ENCODE results near the gene KIF9. TPM values are rescaled to one million over a fixed set of nuclear protein-coding genes. Genes with fewer than 3 reads are reported as not detected.

The KIF9 gene
- total RNA-seq, 1 donor from 2014 or later = 7.5 TPM

DNA sequence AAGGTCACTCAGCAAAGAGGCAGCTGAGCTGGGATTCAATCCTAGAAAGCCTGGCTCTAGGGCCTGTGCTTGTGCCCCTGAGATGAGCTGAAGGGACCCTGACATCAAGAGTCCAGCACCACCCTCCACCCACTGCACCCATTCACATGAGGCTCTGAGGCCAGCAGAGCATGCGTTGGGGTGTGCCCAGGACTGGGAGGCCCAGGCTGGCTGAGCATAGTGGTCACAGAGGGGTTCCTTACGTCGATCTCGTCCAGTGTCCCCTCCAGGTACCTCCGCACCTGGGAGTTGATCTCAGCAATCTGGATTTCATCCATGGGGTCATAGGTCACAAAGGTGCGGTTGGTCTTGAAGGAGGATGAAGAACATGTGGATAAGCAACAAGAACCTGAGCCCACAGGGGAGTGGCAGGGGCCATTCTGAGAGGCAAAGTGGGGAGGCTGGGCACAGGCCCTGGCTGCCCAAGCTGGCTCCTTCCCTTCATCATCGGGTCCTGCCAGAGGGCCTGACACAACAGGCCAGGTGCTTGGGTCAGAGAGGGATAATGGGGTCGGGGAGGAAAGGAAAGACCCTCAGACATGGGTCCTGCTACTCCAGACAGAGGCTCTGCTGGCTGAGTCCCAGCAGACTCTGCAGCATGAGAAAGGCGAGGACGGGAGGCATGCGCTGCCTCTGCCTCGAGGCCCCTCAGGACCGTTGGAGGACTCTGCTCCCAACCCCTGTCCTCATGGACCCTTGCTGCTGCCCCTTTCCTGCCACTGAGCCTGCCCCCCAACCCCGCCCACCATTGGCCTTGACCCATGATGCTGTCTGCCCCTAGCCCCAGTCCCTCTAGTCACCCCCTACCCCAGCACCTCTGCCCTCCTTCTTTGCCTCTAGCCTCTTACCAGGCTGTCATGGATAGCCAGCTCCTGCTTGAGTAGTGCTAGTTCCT, 35.2 kb downstream of the KIF9 start:
- H3K27ac Mint-ChIP-seq (ENCODE audit: unreplicated experiment) = no peak overlapping the region
- peaks cover 6% of the 10 kb centered on the region for H3K36me3 Mint-ChIP-seq (ENCODE audit: low read depth, unreplicated experiment)
- no peak overlapping the region for H3K4me3 Mint-ChIP-seq (ENCODE audit: unreplicated experiment)

GRCh38 chr3:47245271-47245670, 37.3 kb downstream of the KIF9 start:
- no peak for DNase-seq (ENCODE audit: low read depth)
- H3K79me2 ChIP-seq (ENCODE audit: insufficient read depth, low read length) = no peaks in the 10 kb centered on the region
- H4K20me1 ChIP-seq (ENCODE audit: insufficient read depth, low read length) = no peaks in the 10 kb centered on the region
- H3K4me1 ChIP-seq (ENCODE audit: insufficient read depth, low read length) = no peaks in the 10 kb centered on the region
- FAIRE-seq = no peak
- H3K4me2 ChIP-seq (ENCODE audit: low read length) = no peak overlapping the region
- TF ChIP-seq CTCF (IDR thresholded peaks at IDR 0.05; ENCODE audit: insufficient read depth, low read depth, low read length) = no peak
- TF ChIP-seq EZH2 (IDR thresholded peaks at IDR 0.05; ENCODE audit: insufficient read depth, low read length) = no peak
- H3K9me3 ChIP-seq (ENCODE audit: insufficient read depth, low read depth, low read length) = no peaks in the 10 kb centered on the region
- no peak overlapping the region for H3K9ac ChIP-seq (ENCODE audit: low read length)
- H3K27ac ChIP-seq (ENCODE audit: low read depth, low read length) = no peak overlapping the region
- Mint-ChIP-seq H3K27me3 (ENCODE audit: low read depth, unreplicated experiment) (peaks cover 10% of the 10 kb centered on the region), H3K4me3 (ENCODE audit: unreplicated experiment) (no peak overlapping the region), H3K27ac (ENCODE audit: unreplicated experiment) (no peak overlapping the region), H3K36me3 (ENCODE audit: low read depth, unreplicated experiment) (peaks cover 11% of the 10 kb centered on the region), H3K4me1 (ENCODE audit: low read depth, unreplicated experiment) (no peaks in the 10 kb centered on the region), H3K9me3 (ENCODE audit: unreplicated experiment) (peaks cover 1% of the 10 kb centered on the region)
- no peak overlapping the region for H3K4me3 ChIP-seq (ENCODE audit: insufficient read depth, low read depth, low read length)
- no peaks in the 10 kb centered on the region for H3K36me3 ChIP-seq (ENCODE audit: insufficient read depth, low read length)
- no peaks in the 10 kb centered on the region for H3K27me3 ChIP-seq (ENCODE audit: insufficient read depth, low read length)
- H2AFZ ChIP-seq (ENCODE audit: low read depth, low read length) = no peak overlapping the region

More for the DNA sequence above, 35.2 kb downstream of the KIF9 start:
- Histone ChIP-seq H3K79me2 (ENCODE audit: insufficient read depth, low read length) (no peaks in the 10 kb centered on the region), H3K4me3 (ENCODE audit: insufficient read depth, low read depth, low read length) (no peak overlapping the region), H3K9me3 (ENCODE audit: insufficient read depth, low read depth, low read length) (no peaks in the 10 kb centered on the region), H3K4me2 (ENCODE audit: low read length) (no peak overlapping the region), H4K20me1 (ENCODE audit: insufficient read depth, low read length) (no peaks in the 10 kb centered on the region), H3K27ac (ENCODE audit: low read depth, low read length) (no peak overlapping the region), H3K27me3 (ENCODE audit: insufficient read depth, low read length) (no peaks in the 10 kb centered on the region), H3K36me3 (ENCODE audit: insufficient read depth, low read length) (no peaks in the 10 kb centered on the region), H3K4me1 (ENCODE audit: insufficient read depth, low read length) (no peaks in the 10 kb centered on the region), H2AFZ (ENCODE audit: low read depth, low read length) (no peak overlapping the region), H3K9ac (ENCODE audit: low read length) (no peak overlapping the region)
- H3K27me3 Mint-ChIP-seq (ENCODE audit: low read depth, unreplicated experiment) = peaks cover 14% of the 10 kb centered on the region
- no peak for FAIRE-seq
- DNase-seq (ENCODE audit: low read depth) = no peak
- H3K4me1 Mint-ChIP-seq (ENCODE audit: low read depth, unreplicated experiment) = no peaks in the 10 kb centered on the region
- no peaks in the 10 kb centered on the region for H3K9me3 Mint-ChIP-seq (ENCODE audit: unreplicated experiment)
- TF ChIP-seq CTCF (IDR thresholded peaks at IDR 0.05; ENCODE audit: insufficient read depth, low read depth, low read length) (no peak), EZH2 (IDR thresholded peaks at IDR 0.05; ENCODE audit: insufficient read depth, low read length) (no peak)

All from astrocyte (in vitro differentiated cells and primary cell).